Skin epidermis (tissue), 12 donors: ENCODE data around the gene CNN1.
"Not testable (repeated sequence)": the region's sequence is repeated elsewhere in the genome, so short reads cannot be mapped to it uniquely, and the experiment has no call there.

Source experiments
- H3K27ac ChIP-seq, 21 experiments: fragments of 200-600 bp; sonication (generic) in 11 of 21; one replicate each; pipeline ENCODE4 v1.5.0; 2020; ENCODE audit warnings: mild to moderate bottlenecking in 3 of 21, inconsistent platforms in 2 of 21, moderate library complexity in 2 of 21
- H3K4me3 ChIP-seq, 7 experiments: fragments of 200-600 bp; sonication (generic) in 2 of 7; one replicate each; pipeline ENCODE4 v1.5.0; 2020; ENCODE audit warnings: inconsistent platforms in 2 of 7, mild to moderate bottlenecking in 2 of 7, moderate library complexity in 1 of 7

Gene CNN1

DNA sequence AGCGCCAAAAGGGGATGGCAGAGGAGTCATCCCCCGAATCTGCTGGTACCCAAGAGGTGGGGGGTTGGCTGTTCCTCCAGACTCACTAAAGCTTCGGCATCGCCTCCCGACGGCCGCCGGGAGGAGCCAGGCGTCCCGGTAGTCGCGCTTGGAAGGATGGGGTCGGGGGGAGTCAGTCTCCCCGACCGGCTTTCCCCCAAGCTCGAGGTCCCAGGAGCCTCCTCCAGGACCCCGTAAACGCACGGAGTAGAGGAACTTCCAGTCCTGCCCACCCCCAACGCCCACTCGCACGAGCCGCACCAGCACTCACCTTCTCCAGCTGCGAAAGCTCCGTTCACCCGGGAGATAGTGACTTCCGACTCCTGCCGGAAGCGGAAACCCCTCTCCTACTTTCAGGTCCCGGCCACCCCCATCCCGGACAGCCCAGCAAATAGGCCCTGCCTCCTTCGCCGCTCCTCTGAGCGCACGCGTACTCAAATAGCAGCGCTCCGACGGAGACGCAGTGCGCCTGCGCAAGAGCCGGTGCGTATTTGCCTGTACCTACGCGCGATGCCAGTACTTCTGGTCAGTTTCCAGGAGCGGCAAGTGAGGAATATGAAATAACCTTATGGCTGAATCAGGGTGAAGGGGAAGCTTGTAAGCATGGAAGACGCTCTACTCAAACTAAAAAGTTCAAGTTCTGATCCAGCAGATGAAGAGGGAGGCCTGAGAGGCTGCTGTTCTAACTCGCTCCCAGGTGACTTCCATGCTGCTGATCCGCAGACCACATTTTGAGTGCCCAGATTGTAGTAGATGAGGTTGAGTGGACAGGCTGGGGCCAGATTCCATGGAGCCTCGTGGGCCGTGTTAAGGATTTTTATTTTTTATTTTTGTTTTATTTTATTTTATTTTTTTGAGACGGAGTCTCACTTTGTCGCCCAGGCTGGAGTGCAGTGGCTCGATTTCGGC, 20.5 kb downstream of the CNN1 start, which contains the start of gene ELOF1:
TSS of gene ELOF1 (minus strand) at position 350 of the 948 bp plus-strand sequence. CDS start 4,883 bp downstream, outside the sequence.
- peak within 1 kb of the TSS; percentile 61 to 94 (median 86) for H3K4me3 ChIP-seq
- peak within 1 kb of the TSS in 20 of 21 experiments; percentile 47 to 88 (median 72) for H3K27ac ChIP-seq

DNA sequence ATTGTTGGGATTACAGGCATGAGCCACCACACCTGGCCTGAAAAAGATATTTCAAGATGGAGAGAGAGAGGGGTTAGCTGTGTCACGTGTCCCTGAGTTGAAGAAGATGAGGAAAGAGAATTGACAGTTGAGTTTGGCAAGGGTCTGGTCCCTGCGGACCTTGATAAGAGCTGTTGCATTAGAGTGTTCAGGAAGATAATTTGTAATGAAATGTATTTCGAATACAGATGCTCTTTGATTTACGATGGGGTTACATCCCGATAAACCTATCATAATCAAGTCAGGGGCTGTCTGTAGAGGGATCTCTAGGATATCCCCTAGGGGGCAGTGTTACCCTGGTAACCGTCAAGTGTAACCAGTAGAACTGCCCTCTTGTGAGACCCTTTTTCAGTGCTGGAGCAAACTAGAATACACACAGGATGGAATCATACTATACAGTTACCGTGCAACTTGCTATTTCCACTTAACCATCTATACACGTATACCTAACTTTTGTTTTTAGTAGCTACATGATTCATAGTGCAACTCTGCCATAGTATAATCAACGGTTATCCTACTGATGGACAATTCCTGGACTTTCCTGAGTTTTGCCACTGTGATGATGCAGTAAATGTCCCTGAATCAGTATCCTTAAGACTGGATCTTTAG, 21.9 kb downstream of the CNN1 start:
- H3K4me3 ChIP-seq: peak overlapping the region in 2 of 7 experiments; percentile 66 to 86
- H3K27ac ChIP-seq: no peak overlapping the region

DNA sequence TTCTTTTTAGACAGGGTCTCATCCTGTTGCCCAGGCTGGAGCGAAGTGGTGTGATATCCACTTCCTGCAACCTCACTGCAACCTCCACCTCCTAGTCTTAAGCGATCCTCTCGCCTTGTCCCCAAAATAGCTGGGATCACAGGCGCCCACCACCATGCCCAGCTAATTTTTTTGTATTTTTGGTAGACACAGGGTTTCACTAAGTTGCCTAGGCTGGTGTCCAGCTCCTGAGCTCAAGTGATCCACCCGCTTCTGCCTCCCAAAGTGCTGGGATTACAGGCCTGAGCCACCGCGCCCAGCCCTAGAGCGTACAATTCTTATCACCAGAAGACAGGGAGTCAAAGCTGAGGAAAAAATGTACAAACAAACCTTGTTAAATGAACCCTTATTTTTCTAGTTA, 24.9 kb downstream of the CNN1 start:
- Histone ChIP-seq H3K27ac (no peak overlapping the region), H3K4me3 (no peak overlapping the region)

DNA sequence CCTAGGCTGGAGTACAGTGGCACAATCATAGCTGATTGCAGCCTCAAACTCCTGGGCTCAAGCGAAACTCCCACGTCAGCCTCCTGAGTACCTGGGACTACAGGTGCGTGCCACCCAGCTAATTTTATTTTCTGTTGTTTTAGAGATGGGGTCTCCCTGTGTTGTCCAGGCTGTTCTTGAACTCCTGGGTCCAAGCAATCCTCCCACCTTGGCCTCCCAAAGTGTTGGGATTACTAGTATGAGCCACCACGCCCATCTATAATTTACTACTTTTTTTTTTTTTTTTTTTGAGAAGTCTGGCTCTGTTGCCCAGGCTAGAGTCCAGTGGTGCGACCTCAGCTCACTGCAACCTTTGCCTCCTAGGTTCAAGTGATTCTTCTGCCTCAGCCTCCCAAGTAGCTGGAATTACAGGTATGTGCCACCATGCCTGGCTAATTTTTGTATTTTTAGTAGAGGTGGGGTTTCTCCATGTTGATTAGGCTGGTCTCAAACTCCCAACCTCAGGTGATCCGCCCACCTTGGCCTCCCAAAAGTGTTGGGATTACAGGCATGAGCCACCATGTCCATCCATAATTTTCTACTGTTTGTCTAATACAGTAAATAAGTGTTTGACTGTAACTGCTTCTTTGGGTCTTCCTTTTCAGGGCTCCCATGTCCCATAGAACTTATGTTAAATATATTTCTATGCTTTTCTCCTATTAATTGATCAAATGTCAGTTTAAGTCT, 25.6 kb downstream of the CNN1 start:
- H3K4me3 ChIP-seq, H3K27ac ChIP-seq: not testable (repeated sequence)

DNA sequence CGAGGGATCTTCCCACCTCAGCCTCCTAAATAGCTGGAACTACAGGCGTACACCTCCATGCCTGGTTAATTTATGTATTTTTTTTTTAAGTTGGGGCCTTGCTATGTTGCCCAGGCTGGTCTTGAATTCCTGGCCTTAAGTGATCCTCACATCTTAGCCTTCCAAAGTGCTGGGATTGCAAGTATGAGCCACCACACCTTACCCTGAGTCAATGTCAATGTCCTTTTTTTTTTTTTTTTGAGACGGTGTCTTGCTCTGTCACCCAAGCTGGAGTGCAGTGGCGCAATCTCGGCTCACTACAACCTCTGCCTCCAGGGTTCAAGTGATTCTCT, 27.0 kb downstream of the CNN1 start:
- not testable (repeated sequence) for H3K4me3 ChIP-seq, H3K27ac ChIP-seq

DNA sequence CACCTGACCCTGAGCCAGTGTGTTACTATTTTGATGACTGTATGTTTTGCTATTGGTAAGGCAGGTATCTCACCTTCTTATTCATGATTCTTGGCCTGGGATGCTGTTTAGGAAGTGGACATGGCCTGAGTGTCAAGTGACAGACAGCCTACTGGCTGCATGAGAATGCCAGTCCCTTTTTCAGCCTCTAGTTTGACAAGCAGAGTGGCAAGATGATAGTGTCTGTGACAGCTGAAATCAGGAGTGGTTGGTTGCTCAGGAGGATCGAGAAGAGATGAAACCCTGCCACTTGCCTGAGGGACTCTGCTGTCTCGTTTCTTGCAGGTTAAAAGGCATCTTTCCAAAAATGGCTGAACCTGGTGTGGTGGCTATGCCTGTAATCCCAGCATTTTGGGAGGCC, 27.5 kb downstream of the CNN1 start:
- Histone ChIP-seq H3K4me3 (no peak overlapping the region), H3K27ac (no peak overlapping the region)

DNA sequence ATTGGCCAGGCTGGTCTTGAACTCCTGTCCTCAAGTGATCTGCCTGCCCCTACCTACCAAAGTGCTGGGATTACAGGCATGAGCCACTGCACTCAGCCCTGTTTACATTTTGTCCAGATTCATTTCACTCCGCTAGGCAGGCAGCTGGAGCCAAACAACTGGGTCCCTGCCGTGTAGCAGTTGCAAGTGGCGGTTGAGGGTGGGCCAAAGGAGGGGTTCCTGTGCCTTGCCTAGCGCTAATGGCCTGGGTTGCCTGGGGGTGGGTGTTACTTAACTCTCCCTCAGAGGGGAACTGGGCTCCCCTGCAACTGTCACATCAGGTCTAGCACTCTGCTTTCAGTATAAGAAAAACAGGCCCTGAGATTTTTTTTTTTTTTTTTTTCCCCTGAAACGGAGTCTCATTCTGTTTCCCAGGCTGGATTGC, 31.4 kb downstream of the CNN1 start:
- Histone ChIP-seq H3K27ac (no peak overlapping the region), H3K4me3 (no peak overlapping the region)

DNA sequence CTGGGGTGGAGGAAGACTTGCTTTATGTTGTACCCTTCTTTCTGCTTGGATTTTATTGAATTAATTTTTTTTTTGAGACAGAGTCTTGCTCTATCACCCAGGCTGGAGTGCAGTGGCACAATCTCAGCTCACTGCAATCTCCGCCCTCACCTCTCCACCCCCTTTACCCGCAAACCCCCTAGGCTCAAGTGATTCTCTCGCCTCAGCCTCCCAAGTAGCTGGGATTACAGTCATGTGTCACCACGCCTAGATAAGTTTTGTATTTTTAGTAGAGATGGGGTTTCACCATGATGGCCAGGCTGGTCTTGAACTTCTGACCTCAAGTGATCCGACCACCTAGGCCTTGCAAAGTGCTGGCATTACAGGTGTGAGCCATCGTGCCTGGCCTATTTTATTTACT, 34.7 kb downstream of the CNN1 start:
- not testable (repeated sequence) for H3K27ac ChIP-seq, H3K4me3 ChIP-seq

DNA sequence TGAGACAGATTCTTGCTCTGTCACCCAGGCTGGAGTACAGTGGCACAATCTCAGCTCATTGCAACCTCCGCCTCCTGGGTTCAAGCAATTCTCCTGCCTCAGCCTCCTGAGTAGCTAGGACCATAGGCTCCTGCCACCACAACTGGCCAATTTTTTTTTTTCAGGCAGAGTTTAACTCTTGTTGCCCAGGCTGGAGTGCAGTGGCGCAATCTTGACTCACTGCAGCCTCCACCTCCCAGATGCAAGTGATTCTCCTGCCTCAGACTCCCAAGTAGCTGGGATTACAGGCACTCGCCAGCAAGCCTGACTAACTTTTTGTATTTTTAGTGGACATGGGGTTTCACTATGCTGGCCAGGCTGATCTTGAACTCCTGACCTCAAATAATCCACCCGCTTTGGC, 35.1 kb downstream of the CNN1 start:
- H3K27ac ChIP-seq, H3K4me3 ChIP-seq: not testable (repeated sequence)

DNA sequence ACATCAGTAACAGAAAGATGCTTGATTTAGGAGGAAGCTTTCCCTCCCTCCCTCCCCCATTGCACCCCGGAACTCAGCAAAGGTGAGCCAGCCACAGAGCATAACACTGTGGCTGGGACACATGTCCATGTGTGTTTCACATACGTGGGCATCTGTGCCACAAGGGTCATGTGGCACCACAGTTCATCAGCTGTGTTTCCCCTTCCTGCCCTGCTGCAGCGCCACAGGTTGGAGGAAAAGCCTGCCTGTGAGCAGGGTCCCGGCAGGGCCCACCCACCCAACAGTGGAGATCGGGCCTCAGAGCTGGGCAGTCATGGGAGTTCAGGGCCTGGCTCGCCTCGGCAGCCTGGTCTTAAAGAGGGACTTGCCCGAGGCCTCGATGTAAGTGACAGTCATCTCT, 36.0 kb downstream of the CNN1 start:
- Histone ChIP-seq H3K4me3 (no peak overlapping the region), H3K27ac (peak overlapping the region in 1 of 21 experiments; percentile 22)

DNA sequence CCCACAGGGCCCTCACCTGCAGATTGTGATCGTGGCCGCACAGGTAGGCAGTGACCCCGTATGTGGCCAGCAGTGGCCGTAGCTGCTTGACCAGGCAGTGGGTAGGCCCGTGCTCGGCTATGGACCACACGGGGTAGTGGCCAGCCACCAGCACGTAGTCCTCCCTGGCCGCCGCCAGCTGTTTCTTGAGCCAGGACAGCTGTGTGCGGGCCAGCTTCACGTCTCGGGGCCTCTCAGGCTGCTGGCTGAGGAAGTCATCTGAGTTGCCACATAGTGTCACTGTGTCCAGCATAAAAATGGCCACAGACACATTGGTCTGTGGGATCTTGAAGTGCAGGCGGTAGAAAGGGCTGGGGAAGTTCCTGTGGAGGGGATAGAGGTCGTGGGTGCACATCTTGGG, 37.6 kb downstream of the CNN1 start:
- H3K4me3 ChIP-seq: no peak overlapping the region

DNA sequence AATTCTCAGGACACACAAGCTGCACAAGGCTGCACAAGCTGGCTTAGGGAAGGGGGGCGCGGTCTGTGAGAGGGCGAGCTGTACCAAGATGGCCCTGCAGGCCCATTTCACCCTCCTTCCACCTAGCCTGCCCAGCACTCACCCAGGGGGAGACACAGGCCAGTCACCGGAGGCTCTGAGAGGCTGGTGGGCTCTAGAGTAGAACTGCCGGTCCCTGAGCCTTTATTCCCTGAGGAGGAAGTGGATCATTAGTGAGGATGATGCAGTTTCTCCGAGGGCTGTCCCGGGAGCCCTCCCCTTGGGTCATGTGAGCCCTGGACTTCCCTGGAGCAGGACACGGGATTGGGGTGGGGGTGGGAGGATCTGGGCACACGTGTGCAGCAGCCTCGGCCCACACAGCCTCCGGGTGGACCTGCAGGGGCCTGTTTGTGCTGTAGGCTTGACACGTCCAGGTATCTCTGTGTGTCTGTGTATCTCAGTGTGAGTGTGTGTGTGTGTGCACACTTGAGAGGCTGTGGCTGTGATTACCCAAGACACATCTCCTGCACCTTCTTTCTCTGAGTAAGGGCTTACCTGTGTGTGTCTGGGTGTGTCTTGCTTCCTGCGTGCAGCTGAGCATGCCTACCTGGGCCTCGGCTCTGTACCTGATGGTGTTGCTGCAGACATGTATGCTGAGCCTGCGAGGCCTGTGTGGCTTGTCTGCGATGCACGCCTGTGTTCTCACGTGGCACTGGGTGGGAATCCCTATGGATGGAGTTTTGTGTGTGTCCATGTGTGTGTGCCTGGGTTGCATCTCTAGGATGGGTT, 39.0 kb downstream of the CNN1 start, which contains the start of gene ACP5:
TSS of gene ACP5 (minus strand) at position 195 of the 807 bp plus-strand sequence. CDS start 328 bp downstream, outside the sequence.
- Histone ChIP-seq H3K27ac (peak within 1 kb of the TSS in 20 of 21 experiments; percentile 13 to 88 (median 78)), H3K4me3 (peak within 1 kb of the TSS; percentile 29 to 51 (median 42))

More for the DNA sequence above, 37.6 kb downstream of the CNN1 start:
- H3K27ac ChIP-seq: peak overlapping the region in 3 of 21 experiments; percentile 9 to 85 (median 81)

DNA sequence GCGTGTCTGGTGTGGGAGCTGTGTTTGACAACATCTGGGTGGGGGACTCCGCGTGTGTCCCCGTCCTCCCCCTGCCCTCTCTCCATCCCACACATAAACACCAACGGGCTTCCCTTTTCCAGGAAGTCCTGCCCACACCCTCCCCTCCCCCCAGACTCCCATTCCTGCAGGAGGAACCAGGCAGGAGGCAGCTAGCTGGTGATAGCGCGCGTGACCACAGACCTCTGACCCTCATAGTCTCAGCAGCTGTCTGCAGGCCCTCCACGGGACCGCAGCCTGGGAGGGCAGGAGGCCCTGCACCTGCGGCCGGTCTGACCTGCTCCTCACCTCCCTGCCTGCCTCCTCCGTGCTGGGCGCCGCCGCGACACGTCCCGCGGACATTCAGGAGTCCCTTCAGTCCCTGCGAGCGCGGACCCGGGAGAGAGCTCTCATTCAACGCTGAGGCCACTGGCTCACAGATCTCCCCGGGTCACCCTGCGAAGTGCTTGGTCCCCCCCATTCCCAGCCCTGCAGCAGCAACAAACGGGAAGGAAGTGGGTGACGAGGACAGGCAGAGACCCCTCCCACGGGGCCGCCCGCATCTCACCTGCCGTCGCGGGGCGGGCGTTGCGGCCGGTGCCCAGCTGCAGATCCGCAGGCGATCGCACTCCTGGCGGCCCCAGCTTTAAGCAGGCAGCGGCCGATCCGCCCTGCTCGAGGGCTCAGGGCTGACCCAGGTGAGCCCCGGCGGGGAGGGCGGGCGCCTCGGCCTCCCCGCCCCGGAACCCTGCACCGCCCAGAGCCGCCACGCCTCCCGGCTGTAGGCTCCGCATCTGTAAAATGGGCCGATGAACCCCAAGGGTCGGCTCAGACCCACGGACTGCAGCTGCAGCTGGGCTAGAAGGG, 39.8 kb downstream of the CNN1 start:
- H3K27ac ChIP-seq: peak overlapping the region in 20 of 21 experiments; percentile 13 to 88 (median 78)
- peak overlapping the region; percentile 29 to 51 (median 42) for H3K4me3 ChIP-seq

DNA sequence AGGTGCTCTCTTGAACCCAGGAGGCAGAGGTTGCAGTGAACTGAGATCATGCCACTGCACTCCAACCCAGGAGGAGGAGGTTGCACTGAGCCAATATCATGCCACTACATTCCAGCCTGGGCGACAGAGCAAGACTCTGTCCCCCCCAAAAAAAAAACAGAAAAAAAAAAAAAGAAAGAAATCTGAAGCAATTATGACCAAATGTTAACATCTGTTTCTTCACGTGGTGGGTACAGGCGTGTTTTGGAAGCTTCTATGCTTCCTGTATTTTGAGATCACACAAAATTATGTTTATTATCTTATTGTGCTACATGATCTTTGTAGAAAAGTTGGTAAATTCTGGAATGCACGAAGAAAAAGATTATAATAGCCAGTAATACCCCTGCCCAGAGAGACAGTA, 41.5 kb downstream of the CNN1 start:
- Histone ChIP-seq H3K4me3 (no peak overlapping the region), H3K27ac (peak overlapping the region in 11 of 21 experiments; percentile 11 to 84 (median 75))

DNA sequence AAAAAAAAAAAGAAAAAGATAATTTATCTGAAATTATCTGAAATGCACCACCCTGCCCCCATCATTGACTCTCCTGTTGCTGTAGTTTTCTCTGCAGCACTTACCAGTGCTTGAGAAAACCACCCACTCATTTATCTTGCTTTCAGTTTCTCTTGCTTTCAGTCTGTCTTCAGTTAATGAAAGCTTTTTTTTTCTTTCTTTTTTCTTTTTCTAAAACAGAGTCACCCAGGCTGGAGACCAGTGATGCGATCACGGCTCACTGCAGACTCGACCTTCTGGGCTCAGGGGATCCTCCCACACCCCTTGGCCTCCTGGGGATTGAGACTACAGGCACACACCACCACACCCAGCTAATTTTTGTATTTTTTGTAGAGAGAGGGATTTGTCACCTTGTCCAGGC, 43.1 kb downstream of the CNN1 start:
- H3K4me3 ChIP-seq: no peak overlapping the region
- H3K27ac ChIP-seq: peak overlapping the region in 16 of 21 experiments; percentile 25 to 84 (median 68)

DNA sequence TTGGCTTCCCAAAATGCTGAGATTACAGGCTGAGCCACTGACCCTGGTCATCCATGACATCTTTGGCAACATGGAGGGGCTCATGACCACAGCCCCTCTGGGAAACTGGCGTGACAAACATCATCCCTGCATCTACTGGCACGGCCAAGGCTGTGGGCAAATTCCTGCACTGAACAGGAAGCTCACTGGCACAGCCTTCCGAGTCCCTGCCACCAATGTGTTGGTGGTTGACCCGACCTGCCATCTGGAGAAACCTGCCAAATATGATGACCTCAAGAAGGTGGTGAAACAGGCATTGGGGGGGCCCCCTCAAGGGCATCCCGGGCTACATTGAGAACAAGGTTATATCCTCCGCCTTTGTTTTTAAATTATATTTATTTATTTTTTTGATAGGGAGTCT, 47.7 kb downstream of the CNN1 start:
- Histone ChIP-seq H3K27ac (no peak overlapping the region), H3K4me3 (no peak overlapping the region)

DNA sequence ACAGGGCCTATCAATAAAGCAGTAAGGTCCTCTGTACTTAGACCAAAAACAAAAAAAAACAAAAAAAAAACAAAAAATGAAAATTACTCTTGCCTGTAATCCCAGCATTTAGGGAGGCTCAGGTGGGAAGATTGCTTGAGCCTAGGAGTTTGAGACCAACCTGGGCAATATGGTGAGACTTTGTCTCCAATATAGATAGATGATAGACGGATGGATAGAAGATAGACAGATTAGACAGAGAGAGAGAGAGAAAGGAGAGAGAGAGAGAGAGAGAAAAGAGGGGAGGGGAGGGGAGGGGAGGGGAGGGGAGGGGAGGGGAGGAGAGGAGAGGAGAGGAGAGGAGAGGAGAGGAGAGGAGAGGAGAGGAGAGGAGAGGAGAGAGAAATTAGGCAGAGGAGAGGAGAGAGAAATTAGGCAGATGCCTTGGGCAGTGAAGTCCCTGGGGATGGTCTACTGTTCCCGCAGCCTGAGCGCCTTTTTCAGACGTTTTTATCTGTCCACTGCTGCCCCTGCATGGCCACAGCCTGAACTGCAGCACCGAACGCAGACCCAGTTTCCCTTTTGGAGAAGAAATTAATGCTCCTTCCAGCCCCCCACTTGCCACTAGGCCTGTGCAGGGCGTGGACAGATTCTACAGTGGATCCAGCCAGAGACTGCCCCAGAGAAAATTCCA, 48.8 kb downstream of the CNN1 start:
- H3K27ac ChIP-seq: no peak overlapping the region
- no peak overlapping the region for H3K4me3 ChIP-seq
